ENCODE results near the gene TLR9. TPM values are rescaled to one million over a fixed set of nuclear protein-coding genes. Genes with fewer than 3 reads are reported as not detected.

The TLR9 gene
- polyA plus RNA-seq, 5 donors, result 0.20 to 0.59 (median 0.31) TPM

GRCh38 chr3:52247409-52248164 lies 22.1 kb upstream of the TLR9 start:
- no peak for DNase-seq

GRCh38 chr3:52246728-52247408 lies 21.4 kb upstream of the TLR9 start:
- no peak for DNase-seq

- DNase-seq, result no peak
Observed at GRCh38 chr3:52246264-52246620, 20.8 kb upstream of the TLR9 start.

- DNase-seq, result peak in 1 of 2 donors; percentile 56
Observed at GRCh38 chr3:52245322-52246263, 20.1 kb upstream of the TLR9 start, which contains the start of gene PPM1M. Gene PPM1M, plus strand, starts transcription at chr3:52245759. Its CDS starts 66 bp downstream, at chr3:52245825.

GRCh38 chr3:52243791-52244628 lies 18.6 kb upstream of the TLR9 start:
- no peak for DNase-seq

GRCh38 chr3:52242039-52242438 lies 16.6 kb upstream of the TLR9 start:
- DNase-seq, result no peak

GRCh38 chr3:52240886-52241370 lies 15.5 kb upstream of the TLR9 start:
- no peak for DNase-seq

- DNase-seq, result no peak
Observed at GRCh38 chr3:52240059-52240885, 14.8 kb upstream of the TLR9 start.

GRCh38 chr3:52238761-52239701 lies 13.6 kb upstream of the TLR9 start, which contains the start of gene TWF2:
Gene TWF2, minus strand, starts transcription at chr3:52239158. Its CDS starts 142 bp downstream, at chr3:52239016.
- peak; percentile 84 for DNase-seq

- DNase-seq, result no peak
Observed at GRCh38 chr3:52238193-52238760, 12.8 kb upstream of the TLR9 start.

- no peak for DNase-seq
Observed at GRCh38 chr3:52237657-52238172, 12.3 kb upstream of the TLR9 start.

- no peak for DNase-seq
Observed at GRCh38 chr3:52237006-52237656, 11.7 kb upstream of the TLR9 start.

GRCh38 chr3:52236424-52236886 lies 11.0 kb upstream of the TLR9 start:
- DNase-seq, result no peak

GRCh38 chr3:52234516-52235447 lies 9.3 kb upstream of the TLR9 start:
- DNase-seq, result no peak

GRCh38 chr3:52233968-52234367 lies 8.5 kb upstream of the TLR9 start:
- no peak for DNase-seq

- DNase-seq, result no peak
Observed at GRCh38 chr3:52233108-52233591, 7.7 kb upstream of the TLR9 start.
